Thoracic aorta (tissue), 2 donors: ENCODE data around the gene GYS1. TPM values are rescaled to one million over a fixed set of nuclear protein-coding genes. Genes with fewer than 3 reads are reported as not detected.
"Not testable (repeated sequence)": the region's sequence is repeated elsewhere in the genome, so short reads cannot be mapped to it uniquely, and the experiment has no call there.

Experiments used
- ATAC-seq: fragments of 150-250 bp; one replicate; pipeline ENCODE4 v1.8.0; 2017; ENCODE audit warnings: low read depth; ENCODE audit not compliant: insufficient number of reproducible peaks, low FRiP score
- DNase-seq: peaks from one replicate; pipeline ENCODE4 v3.0.0-alpha.2; 2020; ENCODE audit warnings: low spot score
- H3K27ac ChIP-seq, 2 donors: fragments of 200-600 bp; sonication (generic); 1 replicate in 1 of 2; 2 replicates in 1 of 2; pipeline ENCODE4 v1.5.1; 2016; ENCODE audit warnings: mild to moderate bottlenecking in 2 of 2, moderate library complexity in 2 of 2
- H3K27me3 ChIP-seq: fragments of 200-600 bp; sonication (generic); replicated peaks from 2 replicates; pipeline ENCODE4 v1.6.0; 2016; ENCODE audit warnings: mild to moderate bottlenecking; ENCODE audit not compliant: insufficient read depth
- H3K36me3 ChIP-seq: fragments of 200-600 bp; sonication (generic); one replicate; pipeline ENCODE4 v1.5.1; 2016
- H3K4me1 ChIP-seq, 2 donors: fragments of 200-600 bp; sonication (generic); 1 replicate in 1 of 2; 2 replicates in 1 of 2; pipeline versions ENCODE4 v1.5.1 to v1.6.0; 2016; ENCODE audit warnings: low read depth in 2 of 2, mild to moderate bottlenecking in 1 of 2; ENCODE audit not compliant: control insufficient read depth in 1 of 2
- H3K4me3 ChIP-seq: fragments of 200-600 bp; sonication (generic); 2 replicates; pipeline ENCODE4 v1.5.1; 2016; ENCODE audit warnings: mild to moderate bottlenecking
- H3K9me3 ChIP-seq: fragments of 200-600 bp; sonication (generic); 2 replicates; pipeline ENCODE4 v1.5.1; 2016
- CTCF ChIP-seq: fragments of 200-600 bp; sonication (generic); IDR thresholded peaks from one replicate; pipeline ENCODE4 v1.5.1; 2019; ENCODE audit warnings: antibody characterized with exemption
- total RNA-seq, 2 donors: library from RNA; depleted of rRNA; stranded (reverse); fragments of >200 nt; gene quantifications; one replicate each; pipeline versions ENCODE4 v1.1.0 to v1.2.3, GENCODE V29; 2016

The GYS1 gene
- total RNA-seq = 10 to 100 TPM; 30.1 to 44.4 TPM

GRCh38 chr19:48993175-48994034 is at the start of gene GYS1, which contains the start of gene RUVBL2:
Gene GYS1 (minus strand): TSS chr19:48993309. CDS start chr19:48993112, 197 bp downstream.
Gene RUVBL2 (plus strand): TSS chr19:48993887. CDS start chr19:48993912, 25 bp downstream.
- H3K4me1 ChIP-seq = peaks cover 20 to 42% of the 10 kb centered on the region in 2 donors
- peaks cover 11% of the 10 kb centered on the region for H3K36me3 ChIP-seq
- peak within 1 kb of the TSS; percentile 100 for H3K4me3 ChIP-seq
- DNase-seq (peak; percentile 98), ATAC-seq (peak; percentile 94)
- H3K27ac ChIP-seq = peak within 1 kb of the TSS; percentile 98 to 100
- no peaks in the 10 kb centered on the region for H3K9me3 ChIP-seq
- peak; percentile 99 for TF ChIP-seq CTCF
- no peaks in the 10 kb centered on the region for H3K27me3 ChIP-seq

GRCh38 chr19:49042666-49043065 is 49.6 kb upstream of the GYS1 start:
- not testable (repeated sequence) for H3K36me3 ChIP-seq, DNase-seq, H3K4me1 ChIP-seq, H3K27me3 ChIP-seq, H3K9me3 ChIP-seq, ATAC-seq, H3K4me3 ChIP-seq, H3K27ac ChIP-seq

- no peak for TF ChIP-seq CTCF
- DNase-seq = no peak
- no peak for ATAC-seq
Measured at GRCh38 chr19:49042177-49042576, 49.1 kb upstream of the GYS1 start.

GRCh38 chr19:49039736-49040135 is 46.6 kb upstream of the GYS1 start:
- not testable (repeated sequence) for H3K27ac ChIP-seq, H3K4me3 ChIP-seq, H3K27me3 ChIP-seq, DNase-seq, H3K36me3 ChIP-seq, H3K9me3 ChIP-seq, ATAC-seq, H3K4me1 ChIP-seq

More at GRCh38 chr19:49042177-49042576, 49.1 kb upstream of the GYS1 start:
- H3K27me3 ChIP-seq = no peaks in the 10 kb centered on the region
- H3K4me1 ChIP-seq = no peaks in the 10 kb centered on the region
- no peaks in the 10 kb centered on the region for H3K36me3 ChIP-seq
- H3K4me3 ChIP-seq = no peak overlapping the region
- no peaks in the 10 kb centered on the region for H3K9me3 ChIP-seq
- no peak overlapping the region for H3K27ac ChIP-seq

DNA sequence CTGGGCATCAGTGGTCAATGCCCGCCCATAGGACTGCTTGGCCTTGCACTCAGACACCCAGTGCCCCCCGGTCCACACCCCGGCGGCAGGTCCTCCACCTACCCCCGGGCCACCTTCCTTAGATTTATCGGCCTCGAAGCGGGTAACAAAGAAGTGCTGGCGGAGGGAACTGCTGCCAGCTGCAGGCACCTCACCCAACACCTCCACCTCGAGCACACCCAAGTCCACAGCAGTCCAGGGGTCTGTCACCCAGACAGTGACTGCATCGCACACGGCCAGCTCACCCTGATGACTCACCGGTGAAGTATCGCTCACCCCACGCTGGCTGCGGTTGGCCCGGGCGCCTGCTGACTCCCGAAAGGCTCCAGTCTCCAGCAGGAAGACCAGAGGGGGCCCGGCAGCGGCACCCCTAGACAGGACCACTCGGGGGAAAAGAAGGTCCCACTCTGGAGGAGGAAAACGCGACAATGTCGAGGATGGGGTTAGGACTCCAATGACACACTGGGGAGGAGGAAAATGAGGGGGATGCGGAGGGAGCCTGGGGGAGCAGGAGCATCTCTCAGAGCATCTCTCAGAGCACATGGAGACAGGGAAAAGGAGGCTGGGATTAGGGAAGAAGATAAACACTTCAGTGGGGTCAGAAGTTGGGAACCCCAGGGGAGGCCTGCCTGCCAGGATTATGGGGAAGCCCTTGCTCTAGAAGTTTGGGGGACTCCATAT is 45.6 kb upstream of the GYS1 start:
- H3K27ac ChIP-seq, H3K4me3 ChIP-seq, H3K27me3 ChIP-seq, ATAC-seq, DNase-seq, H3K9me3 ChIP-seq, H3K36me3 ChIP-seq, H3K4me1 ChIP-seq: not testable (repeated sequence)

DNA sequence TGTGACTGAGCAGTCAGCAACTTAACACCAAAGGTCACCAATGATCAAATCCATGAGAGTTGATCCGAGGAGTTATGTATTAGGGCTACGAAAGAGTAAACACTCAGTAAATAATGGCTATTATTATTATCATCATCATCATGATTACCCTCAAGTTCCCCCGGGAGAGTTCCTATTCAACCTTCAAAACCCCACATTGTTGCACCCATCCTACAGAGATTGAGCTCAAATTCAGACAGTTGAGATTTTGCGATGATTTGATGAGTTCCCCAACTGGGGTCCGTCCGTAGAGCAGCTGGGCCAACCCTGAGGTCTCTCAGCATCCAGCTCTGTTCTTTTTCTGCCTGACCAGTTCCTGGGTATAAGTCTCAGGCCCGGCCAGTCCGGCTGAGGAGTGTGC is 45.0 kb upstream of the GYS1 start:
- not testable (repeated sequence) for H3K9me3 ChIP-seq, H3K4me3 ChIP-seq, H3K27ac ChIP-seq, DNase-seq, H3K4me1 ChIP-seq, ATAC-seq, H3K36me3 ChIP-seq, H3K27me3 ChIP-seq

GRCh38 chr19:49036815-49037214 is 43.7 kb upstream of the GYS1 start, which contains the start of gene CGB1:
Gene CGB1 (minus strand): TSS chr19:49036895. CDS start chr19:49036711, 184 bp downstream.
- H3K9me3 ChIP-seq, H3K4me1 ChIP-seq, H3K36me3 ChIP-seq, H3K27ac ChIP-seq, DNase-seq, H3K4me3 ChIP-seq, H3K27me3 ChIP-seq, ATAC-seq: not testable (repeated sequence)
